T-helper 2 cell (primary cell): ENCODE data around the gene OTP.
"Not testable (repeated sequence)": the region's sequence is repeated elsewhere in the genome, so short reads cannot be mapped to it uniquely, and the experiment has no call there.

Experiments
- DNase-seq, 5 experiments: peaks; one replicate each; pipeline versions ENCODE4 v3.0.0 to v3.0.0-alpha.2; 2012 to 2022

OTP gene

GRCh38 chr5:77599679-77600078, 38.8 kb downstream of the OTP start:
- no peak for DNase-seq

GRCh38 chr5:77590347-77590746, 48.2 kb downstream of the OTP start:
- no peak for DNase-seq

- no peak for DNase-seq
Observed at GRCh38 chr5:77588175-77588574, 50.3 kb downstream of the OTP start.

GRCh38 chr5:77586101-77586500, 52.4 kb downstream of the OTP start:
- DNase-seq, result no peak

GRCh38 chr5:77582143-77582542, 56.4 kb downstream of the OTP start:
- DNase-seq, result not testable (repeated sequence)
